Measurements from ENCODE around the gene SERPINB6.

- TF ChIP-seq EZH2 (IDR thresholded peaks at IDR 0.05), result no peak
- TF ChIP-seq POLR2AphosphoS5 (IDR thresholded peaks at IDR 0.05; ENCODE audit: borderline replicate concordance, low read depth, low read length), result no peak
These were observed 52.4 kb downstream of the SERPINB6 start for GRCh38 chr6:2918936-2919335.
